ENCODE results near the gene COL27A1.

COL27A1 gene

DNA sequence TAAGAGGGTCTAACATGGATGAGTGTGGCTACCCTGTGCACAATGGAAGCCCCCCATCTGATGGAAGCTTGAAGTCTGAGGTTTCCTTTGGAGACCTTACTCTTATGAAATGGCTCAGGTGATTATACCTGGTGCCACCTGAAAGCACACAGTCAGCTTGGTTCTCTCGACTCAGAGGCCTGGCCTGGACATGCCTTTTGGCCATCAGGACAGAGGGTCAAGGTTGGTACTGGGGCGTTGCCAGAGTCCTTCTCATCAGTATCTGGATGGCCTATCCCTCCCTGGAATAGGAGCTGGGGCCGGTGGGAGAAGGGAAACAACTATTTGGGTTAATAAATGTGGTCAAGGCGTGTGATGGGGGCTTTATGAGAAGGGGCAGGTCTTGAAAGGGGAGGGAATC is 48.9 kb downstream of the COL27A1 start (continued):
- no peak for TF ChIP-seq TOX (CRISPR knock-in tag; IDR thresholded peaks at IDR 0.05; ENCODE audit: borderline replicate concordance)
- TF ChIP-seq, protein P1, sequence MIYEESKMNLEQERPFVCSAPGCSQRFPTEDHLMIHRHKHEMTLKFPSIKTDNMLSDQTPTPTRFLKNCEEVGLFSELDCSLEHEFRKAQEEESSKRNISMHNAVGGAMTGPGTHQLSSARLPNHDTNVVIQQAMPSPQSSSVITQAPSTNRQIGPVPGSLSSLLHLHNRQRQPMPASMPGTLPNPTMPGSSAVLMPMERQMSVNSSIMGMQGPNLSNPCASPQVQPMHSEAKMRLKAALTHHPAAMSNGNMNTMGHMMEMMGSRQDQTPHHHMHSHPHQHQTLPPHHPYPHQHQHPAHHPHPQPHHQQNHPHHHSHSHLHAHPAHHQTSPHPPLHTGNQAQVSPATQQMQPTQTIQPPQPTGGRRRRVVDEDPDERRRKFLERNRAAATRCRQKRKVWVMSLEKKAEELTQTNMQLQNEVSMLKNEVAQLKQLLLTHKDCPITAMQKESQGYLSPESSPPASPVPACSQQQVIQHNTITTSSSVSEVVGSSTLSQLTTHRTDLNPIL (CRISPR knock-in tag; IDR thresholded peaks at IDR 0.05; ENCODE audit: low read depth): no peak
- TF ChIP-seq CSDC2 (CRISPR knock-in tag; IDR thresholded peaks at IDR 0.05): no peak

DNA sequence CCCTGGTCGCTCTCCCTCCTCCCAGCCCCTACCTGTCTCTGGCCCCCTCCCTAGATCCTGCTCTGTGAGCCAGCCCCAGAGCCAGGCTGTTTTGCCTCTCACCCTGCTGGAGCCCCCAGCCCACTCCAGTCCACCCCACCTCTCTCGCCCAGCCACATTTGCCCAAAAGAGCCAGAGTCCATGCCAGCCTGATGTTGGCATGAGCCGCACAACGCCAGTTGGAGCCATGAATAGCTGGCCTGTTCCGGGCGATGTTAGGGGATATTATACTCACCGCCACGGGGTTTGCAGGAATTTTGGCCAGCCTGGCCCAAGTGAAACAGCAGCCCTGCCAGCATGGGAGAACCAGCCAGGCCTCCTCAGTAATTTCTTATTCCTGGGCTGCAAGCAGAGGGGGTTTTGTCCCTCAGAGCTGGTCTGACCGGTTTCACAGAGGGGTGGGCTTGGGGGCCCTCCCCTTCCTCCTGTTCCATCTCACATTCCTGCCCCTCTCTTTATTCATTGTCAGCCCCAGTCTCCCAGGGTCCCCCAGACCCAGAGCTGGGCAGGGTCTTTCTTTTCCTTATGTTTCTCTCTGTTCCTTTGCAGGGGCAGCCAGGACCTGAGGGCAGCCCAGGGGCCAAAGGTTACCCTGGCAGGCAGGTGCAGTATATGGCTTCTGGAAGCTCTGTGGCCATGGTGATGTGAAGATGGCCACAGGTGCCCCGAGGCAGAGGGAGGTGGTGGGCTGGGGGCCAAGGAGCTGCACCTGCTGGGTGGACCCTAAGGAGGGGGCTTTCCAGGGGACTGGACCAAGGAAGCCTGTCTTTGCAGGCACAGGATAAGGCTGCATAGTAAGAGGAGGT is 50.1 kb downstream of the COL27A1 start:
- no peak for ATAC-seq
- TF ChIP-seq ARNTL (CRISPR knock-in tag; IDR thresholded peaks at IDR 0.05; ENCODE audit: borderline replicate concordance, low read depth) (no peak), GLIS3 (CRISPR knock-in tag; IDR thresholded peaks at IDR 0.05) (no peak), ZNF70 (CRISPR knock-in tag; IDR thresholded peaks at IDR 0.05) (no peak), TCF4 (CRISPR knock-in tag; IDR thresholded peaks at IDR 0.05; ENCODE audit: borderline replicate concordance) (no peak), ZC3H10 (CRISPR knock-in tag; IDR thresholded peaks at IDR 0.05) (no peak), ZFP30 (CRISPR knock-in tag; IDR thresholded peaks at IDR 0.05) (no peak), BACH2 (CRISPR knock-in tag; IDR thresholded peaks at IDR 0.05; ENCODE audit: borderline replicate concordance) (no peak)
- TF ChIP-seq, protein P1 (CRISPR knock-in tag; IDR thresholded peaks at IDR 0.05; ENCODE audit: low read depth): no peak

DNA sequence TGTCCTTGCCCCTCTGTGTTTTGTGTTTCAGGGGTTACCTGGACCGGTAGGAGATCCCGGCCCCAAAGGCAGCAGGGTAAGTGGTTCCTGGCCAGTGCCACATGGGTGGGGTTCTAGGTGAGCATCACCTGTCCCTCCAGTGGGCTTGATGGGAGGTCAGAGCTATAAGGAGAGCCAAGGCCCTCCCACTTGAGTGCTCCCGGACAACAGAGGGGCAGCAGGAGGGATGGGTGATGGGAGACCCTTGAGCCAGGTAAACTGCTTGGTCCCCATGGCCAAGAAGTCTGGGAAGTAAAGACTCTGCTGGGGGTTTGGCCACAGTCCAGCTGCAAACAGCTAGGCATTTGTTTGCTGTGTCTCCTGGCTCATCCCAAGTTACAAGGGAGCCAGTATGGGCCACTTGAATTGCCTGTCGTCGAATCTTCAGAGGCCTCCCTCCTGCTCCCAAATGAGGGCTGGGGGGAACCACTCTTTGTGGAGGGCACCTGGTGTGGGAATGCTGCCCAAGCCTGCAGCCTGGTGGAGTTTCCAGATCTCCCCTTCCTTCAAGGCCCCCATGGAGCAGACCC is 51.0 kb downstream of the COL27A1 start:
- ATAC-seq: no peak
- TF ChIP-seq TOX (CRISPR knock-in tag; IDR thresholded peaks at IDR 0.05; ENCODE audit: borderline replicate concordance) (no peak), GLIS3 (CRISPR knock-in tag; IDR thresholded peaks at IDR 0.05) (no peak), RARB (CRISPR knock-in tag; IDR thresholded peaks at IDR 0.05) (no peak), SNAI2 (CRISPR knock-in tag; IDR thresholded peaks at IDR 0.05) (no peak), ZNF70 (CRISPR knock-in tag; IDR thresholded peaks at IDR 0.05) (no peak)
- TF ChIP-seq, protein P2, sequence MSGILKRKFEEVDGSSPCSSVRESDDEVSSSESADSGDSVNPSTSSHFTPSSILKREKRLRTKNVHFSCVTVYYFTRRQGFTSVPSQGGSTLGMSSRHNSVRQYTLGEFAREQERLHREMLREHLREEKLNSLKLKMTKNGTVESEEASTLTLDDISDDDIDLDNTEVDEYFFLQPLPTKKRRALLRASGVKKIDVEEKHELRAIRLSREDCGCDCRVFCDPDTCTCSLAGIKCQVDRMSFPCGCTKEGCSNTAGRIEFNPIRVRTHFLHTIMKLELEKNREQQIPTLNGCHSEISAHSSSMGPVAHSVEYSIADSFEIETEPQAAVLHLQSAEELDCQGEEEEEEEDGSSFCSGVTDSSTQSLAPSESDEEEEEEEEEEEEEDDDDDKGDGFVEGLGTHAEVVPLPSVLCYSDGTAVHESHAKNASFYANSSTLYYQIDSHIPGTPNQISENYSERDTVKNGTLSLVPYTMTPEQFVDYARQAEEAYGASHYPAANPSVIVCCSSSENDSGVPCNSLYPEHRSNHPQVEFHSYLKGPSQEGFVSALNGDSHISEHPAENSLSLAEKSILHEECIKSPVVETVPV (CRISPR knock-in tag; IDR thresholded peaks at IDR 0.05): no peak
- TF ChIP-seq, protein P3, sequence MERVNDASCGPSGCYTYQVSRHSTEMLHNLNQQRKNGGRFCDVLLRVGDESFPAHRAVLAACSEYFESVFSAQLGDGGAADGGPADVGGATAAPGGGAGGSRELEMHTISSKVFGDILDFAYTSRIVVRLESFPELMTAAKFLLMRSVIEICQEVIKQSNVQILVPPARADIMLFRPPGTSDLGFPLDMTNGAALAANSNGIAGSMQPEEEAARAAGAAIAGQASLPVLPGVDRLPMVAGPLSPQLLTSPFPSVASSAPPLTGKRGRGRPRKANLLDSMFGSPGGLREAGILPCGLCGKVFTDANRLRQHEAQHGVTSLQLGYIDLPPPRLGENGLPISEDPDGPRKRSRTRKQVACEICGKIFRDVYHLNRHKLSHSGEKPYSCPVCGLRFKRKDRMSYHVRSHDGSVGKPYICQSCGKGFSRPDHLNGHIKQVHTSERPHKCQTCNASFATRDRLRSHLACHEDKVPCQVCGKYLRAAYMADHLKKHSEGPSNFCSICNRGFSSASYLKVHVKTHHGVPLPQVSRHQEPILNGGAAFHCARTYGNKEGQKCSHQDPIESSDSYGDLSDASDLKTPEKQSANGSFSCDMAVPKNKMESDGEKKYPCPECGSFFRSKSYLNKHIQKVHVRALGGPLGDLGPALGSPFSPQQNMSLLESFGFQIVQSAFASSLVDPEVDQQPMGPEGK (CRISPR knock-in tag; IDR thresholded peaks at IDR 0.05; ENCODE audit: borderline replicate concordance): no peak
- TF ChIP-seq, protein P4, sequence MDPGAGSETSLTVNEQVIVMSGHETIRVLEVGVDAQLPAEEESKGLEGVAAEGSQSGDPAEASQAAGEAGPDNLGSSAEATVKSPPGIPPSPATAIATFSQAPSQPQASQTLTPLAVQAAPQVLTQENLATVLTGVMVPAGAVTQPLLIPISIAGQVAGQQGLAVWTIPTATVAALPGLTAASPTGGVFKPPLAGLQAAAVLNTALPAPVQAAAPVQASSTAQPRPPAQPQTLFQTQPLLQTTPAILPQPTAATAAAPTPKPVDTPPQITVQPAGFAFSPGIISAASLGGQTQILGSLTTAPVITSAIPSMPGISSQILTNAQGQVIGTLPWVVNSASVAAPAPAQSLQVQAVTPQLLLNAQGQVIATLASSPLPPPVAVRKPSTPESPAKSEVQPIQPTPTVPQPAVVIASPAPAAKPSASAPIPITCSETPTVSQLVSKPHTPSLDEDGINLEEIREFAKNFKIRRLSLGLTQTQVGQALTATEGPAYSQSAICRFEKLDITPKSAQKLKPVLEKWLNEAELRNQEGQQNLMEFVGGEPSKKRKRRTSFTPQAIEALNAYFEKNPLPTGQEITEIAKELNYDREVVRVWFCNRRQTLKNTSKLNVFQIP (CRISPR knock-in tag; IDR thresholded peaks at IDR 0.05; ENCODE audit: borderline replicate concordance, low read depth): no peak

DNA sequence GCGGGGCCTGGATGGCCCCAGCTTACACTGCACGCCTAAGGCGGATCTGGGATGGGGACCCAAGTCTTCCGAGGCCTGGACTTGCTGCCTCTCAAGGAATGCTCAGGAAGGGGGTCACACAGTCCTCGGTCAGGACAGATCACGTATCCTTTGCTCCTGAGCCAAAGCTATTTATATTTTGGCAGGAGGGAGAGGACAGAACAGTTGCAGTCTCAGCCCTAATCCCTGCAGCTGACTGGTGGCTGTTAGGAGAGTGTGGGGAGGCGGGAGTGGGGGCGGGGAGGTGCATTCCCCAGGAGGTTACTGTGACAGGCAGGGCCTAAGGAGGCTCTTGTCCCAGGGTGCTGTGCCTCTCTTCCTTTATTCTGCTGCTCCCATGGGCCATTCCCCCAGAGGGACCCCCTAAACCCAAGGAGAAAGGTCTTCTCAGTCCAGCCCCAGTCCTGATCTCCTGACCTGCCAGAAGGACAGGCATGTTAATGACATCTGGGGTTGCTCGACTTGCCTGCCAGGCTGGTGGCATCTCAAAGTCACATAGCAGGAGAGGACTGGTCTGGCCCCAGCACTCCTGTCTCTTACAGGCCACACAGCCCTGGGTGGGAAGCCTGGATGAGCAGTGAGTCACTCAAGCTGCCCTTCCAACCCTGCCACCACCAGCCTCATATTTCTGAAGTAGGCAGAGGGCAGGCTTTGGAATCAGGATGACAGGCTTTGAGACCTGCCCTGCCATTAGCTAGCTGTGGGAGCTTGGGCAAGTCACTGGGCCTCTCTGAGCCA is 51.9 kb downstream of the COL27A1 start:
- peak; percentile 90 for ATAC-seq
- TF ChIP-seq, protein P2 (CRISPR knock-in tag; IDR thresholded peaks at IDR 0.05): no peak
- TF ChIP-seq BACH2 (CRISPR knock-in tag; IDR thresholded peaks at IDR 0.05; ENCODE audit: borderline replicate concordance): no peak
- TF ChIP-seq ZNF565 (CRISPR knock-in tag; conservative IDR thresholded peaks at IDR 0.05; ENCODE audit: low read depth): no peak
- TF ChIP-seq, protein P4 (CRISPR knock-in tag; IDR thresholded peaks at IDR 0.05; ENCODE audit: borderline replicate concordance, low read depth): no peak
- no peak for TF ChIP-seq RARB (CRISPR knock-in tag; IDR thresholded peaks at IDR 0.05)
- TF ChIP-seq GLIS3 (CRISPR knock-in tag; IDR thresholded peaks at IDR 0.05): no peak
- no peak for TF ChIP-seq ZNF8 (CRISPR knock-in tag; IDR thresholded peaks at IDR 0.05)
- TF ChIP-seq ZC3H10 (CRISPR knock-in tag; IDR thresholded peaks at IDR 0.05): no peak
- TF ChIP-seq, protein P1 (CRISPR knock-in tag; IDR thresholded peaks at IDR 0.05; ENCODE audit: low read depth): no peak
- no peak for TF ChIP-seq TOX (CRISPR knock-in tag; IDR thresholded peaks at IDR 0.05; ENCODE audit: borderline replicate concordance)
- TF ChIP-seq ARNTL (CRISPR knock-in tag; IDR thresholded peaks at IDR 0.05; ENCODE audit: borderline replicate concordance, low read depth): no peak
- TF ChIP-seq TCF4 (CRISPR knock-in tag; IDR thresholded peaks at IDR 0.05; ENCODE audit: borderline replicate concordance): no peak
- TF ChIP-seq ZFP3 (CRISPR knock-in tag; IDR thresholded peaks at IDR 0.05): no peak
- TF ChIP-seq CSDC2 (CRISPR knock-in tag; IDR thresholded peaks at IDR 0.05): no peak
